OCI-LY7 (cell line): ENCODE data around the gene TRABD2B. TPM values are rescaled to one million over a fixed set of nuclear protein-coding genes. Genes with fewer than 3 reads are reported as not detected.

Source experiments
- BruUV-seq: library from RNA; stranded (reverse); fragments of 400-500 nt; replicated peaks from 2 replicates; lab custom pipeline; 2021; lab: Mats Ljungman, UMichigan
- CTCF ChIA-PET: fragments of 300-600 bp; sonication (Branson Sonifier 250); formaldehyde crosslinking; loops from one replicate; lab custom pipeline; 2022; ENCODE audit warnings: antibody characterized with exemption; ENCODE audit not compliant: unreplicated experiment; lab: Charles Lee
- POLR2A ChIA-PET: fragments of 300-600 bp; sonication (Branson Sonifier 250); formaldehyde crosslinking; loops from one replicate; lab custom pipeline; 2022; ENCODE audit warnings: antibody characterized with exemption; lab: Charles Lee
- DNase-seq: peaks from one replicate; pipeline ENCODE4 v3.0.0-alpha.2; 2015; ENCODE audit warnings: low spot score
- H2AFZ ChIP-seq: fragments of 200-600 bp; sonication (generic), shearing (Covaris generic); 2 replicates; pipeline ENCODE4 v1.6.1; 2014; ENCODE audit warnings: mild to moderate bottlenecking, antibody characterized with exemption, low read length, moderate library complexity
- H3K27ac ChIP-seq: fragments of 200-600 bp; sonication (generic); 2 replicates; pipeline ENCODE4 v1.5.1; 2014; ENCODE audit warnings: mixed run types, low read depth, mild to moderate bottlenecking, moderate library complexity, low read length, inconsistent platforms; ENCODE audit not compliant: poor library complexity, severe bottlenecking
- H3K36me3 ChIP-seq: fragments of 200-600 bp; sonication (generic); 2 replicates; pipeline ENCODE4 v1.6.1; 2014; ENCODE audit warnings: mild to moderate bottlenecking, antibody characterized with exemption, low read length, moderate library complexity, mixed read lengths; ENCODE audit not compliant: insufficient read depth
- H3K4me1 ChIP-seq: fragments of 200-600 bp; sonication (generic); 2 replicates; pipeline ENCODE4 v1.5.1; 2014; ENCODE audit warnings: mild to moderate bottlenecking, low read length; ENCODE audit not compliant: insufficient read depth, poor library complexity, severe bottlenecking
- H3K4me2 ChIP-seq: fragments of 200-600 bp; sonication (generic); 2 replicates; pipeline ENCODE4 v1.6.1; 2014; ENCODE audit warnings: mild to moderate bottlenecking, low read length
- H3K4me3 ChIP-seq: fragments of 200-600 bp; sonication (generic); 2 replicates; pipeline ENCODE4 v1.5.1; 2014; ENCODE audit warnings: mild to moderate bottlenecking, low read depth, low read length; ENCODE audit not compliant: poor library complexity, severe bottlenecking
- H3K79me2 ChIP-seq: fragments of 200-600 bp; sonication (generic); 2 replicates; pipeline ENCODE4 v1.6.1; 2016; ENCODE audit warnings: low read depth, mild to moderate bottlenecking, low read length, moderate library complexity, mixed read lengths; ENCODE audit not compliant: insufficient read depth
- H3K9me2 ChIP-seq: fragments of 200-600 bp; sonication (generic); 2 replicates; pipeline ENCODE4 v1.6.1; 2016; ENCODE audit warnings: mild to moderate bottlenecking, low read length, mixed read lengths; ENCODE audit not compliant: insufficient read depth
- H3K9me3 ChIP-seq: fragments of 200-600 bp; sonication (generic); 2 replicates; pipeline ENCODE4 v1.6.1; 2014; ENCODE audit warnings: mild to moderate bottlenecking, mixed run types, low read length, mixed read lengths
- H4K20me1 ChIP-seq: fragments of 200-600 bp; sonication (generic); 2 replicates; pipeline ENCODE4 v1.6.1; 2014; ENCODE audit warnings: mild to moderate bottlenecking, antibody characterized with exemption, low read length, moderate library complexity, mixed read lengths; ENCODE audit not compliant: insufficient read depth
- CTCF ChIP-seq: fragments of 200-600 bp; sonication (generic); conservative IDR thresholded peaks from 2 replicates; pipeline ENCODE4 v1.5.1; 2014; ENCODE audit warnings: mild to moderate bottlenecking, antibody characterized with exemption, low read length, moderate library complexity, mixed read lengths
- EZH2phosphoT487 ChIP-seq: fragments of 200-600 bp; sonication (generic); IDR thresholded peaks from 2 replicates; pipeline ENCODE4 v1.6.1; 2018; ENCODE audit warnings: low read depth, borderline replicate concordance, mild to moderate bottlenecking, mixed run types, antibody characterized with exemption, low read length, moderate library complexity, mixed read lengths
- intact Hi-C: fragments of 100-400 bp; cut with micrococcal nuclease; formaldehyde crosslinking; loops from one replicate; pipeline ENCODE4 v1.10.0; 2022; ENCODE audit not compliant: unreplicated experiment
- total RNA-seq, 2 experiments: library from RNA; depleted of rRNA in 1 of 2; stranded (reverse); fragments of >200 nt in 1 of 2; shearing (Covaris generic) in 1 of 2; gene quantifications; 2 replicates each; pipeline ENCODE4 v1.2.3, GENCODE V29; 2014 to 2022

The TRABD2B gene
- total RNA-seq, 2 experiments from 2014 or later, result not detected

GRCh38 chr1:47725000-47725473, 272.1 kb downstream of the TRABD2B start:
- no peak overlapping the region for H3K4me3 ChIP-seq
- H3K4me1 ChIP-seq, result peaks cover 11% of the 10 kb centered on the region
- no peak overlapping the region for H2AFZ ChIP-seq
- TF ChIP-seq EZH2phosphoT487 (no peak), CTCF (no peak)
- ChIA-PET POLR2A (no interaction called here), CTCF (no interaction called here)
- no TSS peak for BruUV-seq
- intact Hi-C loops, result loop anchor here (5.0 kb wide), 1 partner anchor 288 kb away; the partner anchor contains the start of gene FOXD2
- no peak overlapping the region for H3K4me2 ChIP-seq
- H3K36me3 ChIP-seq, result no peaks in the 10 kb centered on the region
- no peaks in the 10 kb centered on the region for H3K9me3 ChIP-seq
- no peak overlapping the region for H3K27ac ChIP-seq
- H3K79me2 ChIP-seq, result no peaks in the 10 kb centered on the region
- no peak for DNase-seq
- no peaks in the 10 kb centered on the region for H4K20me1 ChIP-seq
- H3K9me2 ChIP-seq, result no peaks in the 10 kb centered on the region

GRCh38 chr1:47724432-47724999, 272.7 kb downstream of the TRABD2B start:
- intact Hi-C loops, result no loop called here
- Histone ChIP-seq H3K9me2 (no peaks in the 10 kb centered on the region), H3K4me1 (peaks cover 11% of the 10 kb centered on the region), H4K20me1 (no peaks in the 10 kb centered on the region), H2AFZ (no peak overlapping the region), H3K79me2 (no peaks in the 10 kb centered on the region), H3K27ac (no peak overlapping the region), H3K9me3 (no peaks in the 10 kb centered on the region), H3K36me3 (no peaks in the 10 kb centered on the region), H3K4me2 (no peak overlapping the region), H3K4me3 (no peak overlapping the region)
- TF ChIP-seq EZH2phosphoT487, result no peak
- no peak for TF ChIP-seq CTCF
- no peak for DNase-seq
- POLR2A ChIA-PET, result no interaction called here
- no TSS peak for BruUV-seq
- CTCF ChIA-PET, result no interaction called here

- ChIA-PET CTCF (no interaction called here), POLR2A (no interaction called here)
- Histone ChIP-seq H3K9me3 (no peaks in the 10 kb centered on the region), H3K9me2 (no peaks in the 10 kb centered on the region), H3K4me1 (peaks cover 11% of the 10 kb centered on the region), H3K27ac (no peak overlapping the region), H3K4me3 (no peak overlapping the region), H3K36me3 (no peaks in the 10 kb centered on the region), H4K20me1 (no peaks in the 10 kb centered on the region), H3K4me2 (no peak overlapping the region), H2AFZ (no peak overlapping the region), H3K79me2 (no peaks in the 10 kb centered on the region)
- BruUV-seq, result no TSS peak
- no peak for DNase-seq
- intact Hi-C loops, result no loop called here
- TF ChIP-seq EZH2phosphoT487 (no peak), CTCF (no peak)
These were observed 274.1 kb downstream of the TRABD2B start for GRCh38 chr1:47722909-47723580.
